Esophagus muscularis mucosa (tissue), 4 donors: Measurements from ENCODE around the gene GNB3. TPM values are rescaled to one million over a fixed set of nuclear protein-coding genes. Genes with fewer than 3 reads are reported as not detected.

ENCODE experiments used
- DNase-seq: peaks from one replicate; pipeline ENCODE4 v3.0.0-alpha.2; 2017; ENCODE audit errors: extremely low spot score
- H3K27ac ChIP-seq, 4 donors: fragments of 200-600 bp; sonication (generic); replicated peaks in 1 of 4; 1 replicate in 3 of 4; 2 replicates in 1 of 4; pipeline ENCODE4 v1.5.1; 2016 to 2019; ENCODE audit warnings: mild to moderate bottlenecking in 1 of 4
- H3K27me3 ChIP-seq, 4 donors: fragments of 200-600 bp; sonication (generic); one replicate each; pipeline versions ENCODE4 v1.5.1 to v1.6.0; 2016 to 2019
- H3K36me3 ChIP-seq, 4 donors: fragments of 200-600 bp; sonication (generic); one replicate each; pipeline ENCODE4 v1.5.1; 2016 to 2019
- H3K4me1 ChIP-seq, 4 donors: fragments of 200-600 bp; sonication (generic); one replicate each; pipeline ENCODE4 v1.5.1; 2016 to 2019
- H3K4me3 ChIP-seq, 4 donors: fragments of 200-600 bp; sonication (generic); 1 replicate in 2 of 4; 2 replicates in 2 of 4; pipeline ENCODE4 v1.5.1; 2016 to 2019; ENCODE audit warnings: mild to moderate bottlenecking in 4 of 4, moderate library complexity in 1 of 4
- H3K9me3 ChIP-seq, 4 donors: fragments of 200-600 bp; sonication (generic); 1 replicate in 3 of 4; 2 replicates in 1 of 4; pipeline ENCODE4 v1.5.1; 2016 to 2019
- CTCF ChIP-seq, 3 experiments: fragments of 200-600 bp in 2 of 3; fragments of 450-650 bp in 1 of 3; sonication (generic) in 2 of 3; IDR thresholded peaks; one replicate each; pipeline ENCODE4 v1.5.1; 2017 to 2019; ENCODE audit warnings: antibody characterized with exemption in 3 of 3, mild to moderate bottlenecking in 2 of 3, moderate library complexity in 1 of 3
- EP300 ChIP-seq: sonication (generic); formaldehyde crosslinking; IDR thresholded peaks from one replicate; pipeline ENCODE4 v1.6.1; 2017; ENCODE audit warnings: antibody characterized with exemption
- POLR2A ChIP-seq: fragments of 450-650 bp; IDR thresholded peaks from one replicate; pipeline ENCODE4 v1.6.1; 2017; ENCODE audit warnings: antibody characterized with exemption, moderate library complexity, mild to moderate bottlenecking, low read depth
- POLR2AphosphoS5 ChIP-seq, 2 donors: sonication (generic); formaldehyde crosslinking; IDR thresholded peaks; one replicate each; pipeline ENCODE4 v1.6.1; 2017; ENCODE audit warnings: antibody characterized with exemption in 2 of 2
- WGBS: methylation state at CpG from one replicate; pipeline ENCODE4 v1.1.5; 2018; 5-methylcytosine and 5-hydroxymethylcytosine counted together
- intact Hi-C: fragments of 100-400 bp; cut with DNase I; formaldehyde crosslinking; loops from one replicate; pipeline ENCODE4 v1.15.1; 2023
- total RNA-seq, 4 donors: library from RNA; depleted of rRNA; stranded (reverse); fragments of >200 nt; gene quantifications; one replicate each; pipeline versions ENCODE4 v1.1.0 to v1.2.1, GENCODE V29; 2016

Gene GNB3
- total RNA-seq, 4 donors from 2014 or later, result 0.39 to 1.7 (median 0.46) TPM

- intact Hi-C loops, result loop anchor here (5.0 kb wide), 2 partner anchors 76 to 211 kb away; partner anchors contain the start of gene MLF2
- DNase-seq, result no peak
- H3K36me3 ChIP-seq, result peaks cover 0 to 29% (median 12%) of the 10 kb centered on the region in 4 donors
- peaks cover 0 to 23% (median under 1%) of the 10 kb centered on the region in 4 donors for H3K27me3 ChIP-seq
- TF ChIP-seq POLR2A (no peak), EP300 (no peak), POLR2AphosphoS5 (IDR thresholded peaks at IDR 0.05) (peak in 1 of 2 donors; percentile 42), CTCF (IDR thresholded peaks at IDR 0.05) (peak in 1 of 3 experiments; percentile 12)
- H3K9me3 ChIP-seq, result no peaks in the 10 kb centered on the region
- peaks cover 24 to 56% (median 50%) of the 10 kb centered on the region in 4 donors for H3K4me1 ChIP-seq
- H3K4me3 ChIP-seq, result peak within 1 kb of the TSS; percentile 80 to 95 (median 92)
- H3K27ac ChIP-seq, result peak within 1 kb of the TSS; percentile 80 to 88 (median 88)
- under 1% methylated on average over 19 of the region's 60 CpGs for WGBS
Observed at GRCh38 chr12:6827982-6828780, 12.5 kb upstream of the GNB3 start, which contains the start of gene P3H3. Gene P3H3 (plus strand): TSS chr12:6828407. CDS start chr12:6828441, 34 bp downstream.

- Histone ChIP-seq H3K36me3 (peaks cover 0 to 37% (median 17%) of the 10 kb centered on the region in 4 donors), H3K4me1 (peaks cover 24 to 54% (median 48%) of the 10 kb centered on the region in 4 donors), H3K4me3 (peak overlapping the region; percentile 80 to 95 (median 92)), H3K9me3 (no peaks in the 10 kb centered on the region), H3K27me3 (peaks cover 0 to 15% (median 0%) of the 10 kb centered on the region in 4 donors), H3K27ac (peak overlapping the region; percentile 80 to 88 (median 88))
- no peak for DNase-seq
- TF ChIP-seq POLR2A (no peak), POLR2AphosphoS5 (IDR thresholded peaks at IDR 0.05) (peak; percentile 60 to 62)
- intact Hi-C loops, result loop anchor here (5.0 kb wide), 2 partner anchors 77 to 212 kb away; partner anchors contain the start of gene MLF2
- WGBS, result 1% methylated on average over 54 of the region's 71 CpGs
Observed at GRCh38 chr12:6828781-6829535, 11.8 kb upstream of the GNB3 start.

GRCh38 chr12:6829536-6830220 is 11.0 kb upstream of the GNB3 start:
- intact Hi-C loops, result loop anchor here (5.0 kb wide), 2 partner anchors 77 to 212 kb away; partner anchors contain the start of gene MLF2
- DNase-seq, result no peak
- 32% methylated on average over 11 of the region's 19 CpGs for WGBS

GRCh38 chr12:6830286-6830890 is 10.3 kb upstream of the GNB3 start:
- H3K27me3 ChIP-seq, result peaks cover 0 to under 1% (median 0%) of the 10 kb centered on the region in 4 donors
- H3K4me3 ChIP-seq, result no peak overlapping the region
- intact Hi-C loops, result no loop called here
- 66% methylated on average over 11 of the region's 11 CpGs for WGBS
- TF ChIP-seq CTCF (IDR thresholded peaks at IDR 0.05), result no peak
- no peak for TF ChIP-seq EP300
- no peak for TF ChIP-seq POLR2AphosphoS5 (IDR thresholded peaks at IDR 0.05)
- no peak for TF ChIP-seq POLR2A
- peak overlapping the region in 3 of 4 donors; percentile 87 to 88 (median 88) for H3K27ac ChIP-seq
- peaks cover 20 to 47% (median 43%) of the 10 kb centered on the region in 4 donors for H3K4me1 ChIP-seq
- peaks cover 0 to 49% (median 22%) of the 10 kb centered on the region in 4 donors for H3K36me3 ChIP-seq
- no peaks in the 10 kb centered on the region for H3K9me3 ChIP-seq
- DNase-seq, result no peak

More at GRCh38 chr12:6829536-6830220, 11.0 kb upstream of the GNB3 start:
- Histone ChIP-seq H3K9me3 (no peaks in the 10 kb centered on the region), H3K36me3 (peaks cover 0 to 44% (median 22%) of the 10 kb centered on the region in 4 donors), H3K4me3 (peak overlapping the region; percentile 80 to 95 (median 92)), H3K27me3 (peaks cover 0 to 8% (median 0%) of the 10 kb centered on the region in 4 donors), H3K4me1 (peaks cover 24 to 54% (median 48%) of the 10 kb centered on the region in 4 donors), H3K27ac (peak overlapping the region; percentile 80 to 88 (median 88))
- TF ChIP-seq POLR2AphosphoS5 (IDR thresholded peaks at IDR 0.05) (no peak), EP300 (no peak), CTCF (IDR thresholded peaks at IDR 0.05) (peak in 1 of 3 experiments; percentile 6), POLR2A (no peak)
